SJCRH30 (cell line): ENCODE data around the gene RELL1. TPM values are rescaled to one million over a fixed set of nuclear protein-coding genes. Genes with fewer than 3 reads are reported as not detected.

Experiments used
- DNase-seq, 2 experiments: peaks; one replicate each; pipeline ENCODE4 v3.0.0-alpha.2; 2015 to 2020
- H3K27ac ChIP-seq: fragments of 250-450 bp; sonication (Bioruptor Pico); 2 replicates; pipeline ENCODE4 v1.5.1; 2020; ENCODE audit warnings: mild to moderate bottlenecking, moderate library complexity
- H3K27me3 ChIP-seq: fragments of 250-450 bp; sonication (Bioruptor Pico); 2 replicates; pipeline ENCODE4 v1.5.1; 2020; ENCODE audit warnings: mild to moderate bottlenecking, moderate library complexity
- H3K36me3 ChIP-seq: fragments of 250-450 bp; sonication (Bioruptor Pico); 2 replicates; pipeline ENCODE4 v1.5.1; 2020; ENCODE audit warnings: mild to moderate bottlenecking, moderate library complexity
- H3K4me1 ChIP-seq: fragments of 250-450 bp; sonication (Bioruptor Pico); 2 replicates; pipeline ENCODE4 v1.5.1; 2020; ENCODE audit warnings: mild to moderate bottlenecking, moderate library complexity
- H3K4me3 ChIP-seq: fragments of 250-450 bp; sonication (Bioruptor Pico); 2 replicates; pipeline ENCODE4 v1.5.1; 2020; ENCODE audit warnings: mild to moderate bottlenecking, moderate library complexity
- H3K9me3 ChIP-seq: fragments of 250-450 bp; sonication (Bioruptor Pico); replicated peaks from 2 replicates; pipeline ENCODE4 v1.5.1; 2020; ENCODE audit warnings: mild to moderate bottlenecking, moderate library complexity
- total RNA-seq: library from RNA; depleted of rRNA; stranded (reverse); fragments of >200 nt; shearing (Covaris generic); gene quantifications from 2 replicates; pipeline ENCODE4 v1.2.3, GENCODE V29; 2014; rRNA removed

The RELL1 gene
- total RNA-seq, 1 experiment from 2014 or later = 83.7 TPM

- Histone ChIP-seq H3K4me1 (peaks cover 10% of the 10 kb centered on the region), H3K27ac (0 out of 2 replicates have a peak overlapping the region, but pooled peaks have one; percentile 14), H3K27me3 (no peaks in the 10 kb centered on the region), H3K4me3 (no peak overlapping the region), H3K9me3 (no peaks in the 10 kb centered on the region), H3K36me3 (no peaks in the 10 kb centered on the region)
- no peak for DNase-seq
Measured at GRCh38 chr4:37561196-37561802, 124.9 kb downstream of the RELL1 start.

Other genes with a start within 250 kb of the RELL1 start
- 33.1 and 37.0 TPM in 2 replicates for gene PGM2, start 140.3 kb upstream of the RELL1 start, total RNA-seq
- gene TBC1D1, start 204.7 kb upstream of the RELL1 start, total RNA-seq = 80.3 and 91.1 TPM in 2 replicates